GM19099 (cell line): Measurements from ENCODE around the gene TMPRSS2.

Experiments
- POLR2A ChIP-seq: IDR thresholded peaks from 3 replicates; pipeline ENCODE4 v1.6.1; 2011; ENCODE audit warnings: low read depth; ENCODE audit not compliant: insufficient read length; ENCODE audit errors: extremely low read depth

The TMPRSS2 gene

GRCh38 chr21:41500363-41500762 lies 7.6 kb downstream of the TMPRSS2 start:
- no peak for TF ChIP-seq POLR2A

- no peak for TF ChIP-seq POLR2A
Observed at GRCh38 chr21:41499920-41500319, 8.0 kb downstream of the TMPRSS2 start.

GRCh38 chr21:41497788-41498187 lies 10.2 kb downstream of the TMPRSS2 start:
- no peak for TF ChIP-seq POLR2A

GRCh38 chr21:41497008-41497407 lies 10.9 kb downstream of the TMPRSS2 start:
- no peak for TF ChIP-seq POLR2A

- no peak for TF ChIP-seq POLR2A
Observed at GRCh38 chr21:41494242-41494641, 13.7 kb downstream of the TMPRSS2 start.

GRCh38 chr21:41491412-41491811 lies 16.5 kb downstream of the TMPRSS2 start:
- no peak for TF ChIP-seq POLR2A

DNA sequence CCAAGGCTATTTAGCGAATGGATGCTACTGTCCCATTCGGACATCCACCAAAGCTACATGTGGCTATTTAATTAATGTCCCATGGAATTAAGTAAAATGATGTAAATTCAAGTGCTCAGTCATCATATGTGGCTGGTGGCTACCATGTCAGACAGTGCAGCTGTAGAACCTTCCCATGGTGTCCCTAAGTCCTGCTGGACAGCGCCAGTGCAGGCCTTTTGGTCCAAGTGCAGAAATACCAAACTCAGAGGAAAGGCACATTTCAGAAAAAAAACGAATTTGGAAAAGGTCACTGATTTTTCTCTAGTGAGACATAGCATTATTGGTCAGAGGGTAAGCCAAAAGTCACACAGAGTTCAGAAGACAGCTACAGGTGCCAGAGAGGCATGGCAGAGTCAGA lies 17.6 kb downstream of the TMPRSS2 start:
- TF ChIP-seq POLR2A = no peak

DNA sequence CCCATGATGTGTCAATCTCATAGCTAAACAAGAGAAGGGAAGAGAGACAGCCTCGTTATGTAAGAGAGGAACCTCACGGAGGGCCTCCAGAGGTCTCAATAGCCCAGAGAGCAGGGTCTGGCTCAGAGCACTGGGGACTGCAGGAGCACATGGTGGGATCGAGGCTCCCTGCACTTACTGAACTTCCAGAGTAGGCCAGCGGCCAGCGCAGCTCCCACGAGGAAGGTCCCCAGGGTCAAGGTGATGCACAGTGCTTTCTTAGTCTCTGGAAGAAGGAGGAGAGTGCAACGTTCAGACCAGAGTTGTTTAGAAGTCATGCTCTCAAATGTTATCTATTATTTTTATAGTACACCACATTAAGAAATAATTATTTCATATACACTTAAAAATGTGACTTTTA lies 18.6 kb downstream of the TMPRSS2 start:
- TF ChIP-seq POLR2A = no peak

GRCh38 chr21:41488080-41488479 lies 19.9 kb downstream of the TMPRSS2 start:
- TF ChIP-seq POLR2A = no peak

DNA sequence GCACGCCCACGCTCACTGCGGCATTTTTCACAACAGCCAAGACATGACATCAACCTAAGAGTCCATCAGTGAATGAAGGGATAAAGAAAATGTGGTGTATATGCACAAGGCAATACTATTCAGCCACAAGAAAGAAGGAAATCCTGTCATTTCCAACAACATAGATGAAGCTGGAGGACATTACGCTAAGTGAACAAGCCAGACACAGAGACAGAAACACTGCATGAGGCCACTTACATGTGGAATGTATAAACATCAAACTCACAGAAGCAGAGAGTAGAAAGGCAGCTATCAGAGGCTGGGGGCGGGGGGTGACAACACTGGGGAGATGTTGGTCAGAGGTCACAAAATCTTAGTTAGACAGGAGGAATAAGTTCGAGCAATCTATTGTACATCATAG lies 20.9 kb downstream of the TMPRSS2 start:
- TF ChIP-seq POLR2A = no peak

- TF ChIP-seq POLR2A = no peak
Observed at GRCh38 chr21:41483973-41484372, 24.0 kb downstream of the TMPRSS2 start.

DNA sequence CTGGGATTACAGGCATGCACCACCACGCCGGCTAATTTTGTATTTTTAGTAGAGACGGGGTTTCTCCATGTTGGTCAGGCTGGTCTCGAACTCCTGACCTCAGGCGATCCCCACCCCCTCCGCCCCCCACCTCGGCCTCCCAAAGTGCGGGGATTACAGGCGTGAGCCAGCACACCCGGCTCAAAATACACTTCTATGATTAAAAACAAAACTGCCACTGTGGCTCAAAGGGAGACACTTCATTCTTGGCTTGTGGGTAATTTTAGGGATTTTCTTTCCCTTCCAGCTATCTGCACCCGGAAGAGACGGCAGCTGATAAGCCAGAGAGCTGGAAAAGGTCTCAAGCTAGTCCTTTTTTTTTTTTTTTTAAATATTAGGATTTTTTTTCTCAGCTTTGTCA lies 24.5 kb downstream of the TMPRSS2 start:
- no peak for TF ChIP-seq POLR2A

GRCh38 chr21:41482980-41483379 lies 25.0 kb downstream of the TMPRSS2 start:
- no peak for TF ChIP-seq POLR2A

DNA sequence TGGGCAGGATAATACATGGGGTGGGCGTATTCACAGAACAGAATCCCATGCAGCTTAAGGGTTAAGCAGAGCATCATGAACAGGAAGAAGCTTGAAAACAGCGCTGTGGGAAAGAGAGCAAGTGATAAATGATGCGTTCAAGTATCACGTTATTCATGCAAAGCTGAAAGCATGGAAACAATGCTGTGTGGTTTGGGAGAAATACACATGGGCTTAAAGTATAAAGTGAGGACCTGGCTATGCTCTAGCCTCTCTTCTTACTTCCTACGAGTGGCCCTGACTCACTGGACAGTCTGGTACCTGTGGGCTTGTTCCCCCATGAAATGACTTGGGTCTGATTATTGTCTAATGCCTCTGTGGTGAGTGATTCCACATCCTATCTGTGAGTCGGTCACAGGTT lies 25.7 kb downstream of the TMPRSS2 start:
- TF ChIP-seq POLR2A = no peak

- no peak for TF ChIP-seq POLR2A
Observed at GRCh38 chr21:41481191-41481590, 26.8 kb downstream of the TMPRSS2 start.

DNA sequence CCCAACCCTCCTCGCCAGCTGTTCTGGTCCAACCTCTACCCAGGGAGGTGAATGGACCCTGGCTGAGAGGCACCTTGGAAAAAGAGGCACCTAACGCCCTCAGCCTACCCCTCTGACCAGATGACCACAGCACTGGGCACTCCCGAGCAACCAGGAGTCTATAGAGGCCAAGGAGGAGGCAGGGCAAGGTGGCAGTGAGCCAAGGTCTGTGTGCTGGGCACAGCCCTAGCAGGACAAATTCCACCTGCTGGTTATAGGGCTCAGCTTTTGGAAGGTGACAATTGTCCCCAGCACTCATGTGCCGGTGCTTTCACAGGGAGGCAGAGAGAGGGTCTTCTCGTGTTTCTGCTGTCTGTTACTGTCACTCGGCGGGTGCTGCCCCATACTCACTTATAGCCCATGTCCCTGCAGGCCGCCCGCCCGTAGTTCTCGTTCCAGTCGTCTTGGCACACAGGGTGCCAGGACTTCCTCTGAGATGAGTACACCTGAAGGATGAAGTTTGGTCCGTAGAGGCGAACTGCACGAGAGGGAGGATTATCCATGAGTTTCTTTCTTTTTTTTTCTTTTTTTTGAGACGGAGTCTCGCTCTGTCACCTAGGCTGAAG lies 27.8 kb downstream of the TMPRSS2 start:
- TF ChIP-seq POLR2A = no peak

GRCh38 chr21:41479686-41480085 lies 28.3 kb downstream of the TMPRSS2 start:
- TF ChIP-seq POLR2A = no peak
